Measurements from ENCODE around the gene PTPRN2.
"Not testable (repeated sequence)": the region's sequence is repeated elsewhere in the genome, so short reads cannot be mapped to it uniquely, and the experiment has no call there.

The PTPRN2 gene

GRCh38 chr7:157952050-157952667 lies 635.5 kb downstream of the PTPRN2 start:
- DNase-seq: no peak

GRCh38 chr7:157951300-157952049 lies 636.1 kb downstream of the PTPRN2 start:
- no peak for DNase-seq

GRCh38 chr7:157949711-157950110 lies 637.9 kb downstream of the PTPRN2 start:
- no peak for DNase-seq

GRCh38 chr7:157947504-157947903 lies 640.1 kb downstream of the PTPRN2 start:
- no peak for DNase-seq

- no peak for DNase-seq
Measured at GRCh38 chr7:157946398-157947060, 641.1 kb downstream of the PTPRN2 start.

- no peak for DNase-seq
Measured at GRCh38 chr7:157945401-157945800, 642.2 kb downstream of the PTPRN2 start.

GRCh38 chr7:157944734-157945291 lies 642.8 kb downstream of the PTPRN2 start:
- DNase-seq: no peak

- no peak for DNase-seq
Measured at GRCh38 chr7:157944051-157944450, 643.6 kb downstream of the PTPRN2 start.

- no peak for DNase-seq
Measured at GRCh38 chr7:157943561-157943960, 644.1 kb downstream of the PTPRN2 start.

GRCh38 chr7:157941210-157941609 lies 646.4 kb downstream of the PTPRN2 start:
- DNase-seq: no peak

GRCh38 chr7:157940497-157940896 lies 647.1 kb downstream of the PTPRN2 start:
- DNase-seq: no peak

GRCh38 chr7:157938211-157938610 lies 649.4 kb downstream of the PTPRN2 start:
- no peak for DNase-seq

GRCh38 chr7:157937406-157937805 lies 650.2 kb downstream of the PTPRN2 start:
- no peak for DNase-seq

GRCh38 chr7:157936976-157937375 lies 650.6 kb downstream of the PTPRN2 start:
- no peak for DNase-seq

- not testable (repeated sequence) for DNase-seq
Measured at GRCh38 chr7:157935721-157936120, 651.9 kb downstream of the PTPRN2 start.

GRCh38 chr7:157933219-157934155 lies 654.1 kb downstream of the PTPRN2 start:
- peak; percentile 3 for DNase-seq

- DNase-seq: peak; percentile 13
Measured at GRCh38 chr7:157932498-157933218, 655.0 kb downstream of the PTPRN2 start.

GRCh38 chr7:157930926-157931466 lies 656.6 kb downstream of the PTPRN2 start:
- no peak for DNase-seq

GRCh38 chr7:157930441-157930840 lies 657.2 kb downstream of the PTPRN2 start:
- no peak for DNase-seq

- no peak for DNase-seq
Measured at GRCh38 chr7:157929671-157930070, 658.0 kb downstream of the PTPRN2 start.

GRCh38 chr7:157928808-157929425 lies 658.7 kb downstream of the PTPRN2 start:
- no peak for DNase-seq
